Adipocyte (in vitro differentiated cells): Measurements from ENCODE around the gene C4BPB.
A peak's percentile ranks its signal among the peaks of the same experiment; 100 is the strongest.
"Not testable (repeated sequence)": the region's sequence is repeated elsewhere in the genome, so short reads cannot be mapped to it uniquely, and the experiment has no call there.

Experiments used
- DNase-seq: peaks from one replicate; pipeline ENCODE4 v3.0.0-alpha.2; 2015; ENCODE audit warnings: low read depth
- H3K27me3 ChIP-seq: replicated peaks from 2 replicates; pipeline ENCODE4 v1.7.0; 2013; ENCODE audit warnings: mild to moderate bottlenecking, low read length, moderate library complexity; ENCODE audit not compliant: control insufficient read depth, insufficient read depth
- H3K36me3 ChIP-seq: 2 replicates; pipeline ENCODE4 v1.7.0; 2013; ENCODE audit warnings: low read length, mild to moderate bottlenecking, moderate library complexity; ENCODE audit not compliant: control insufficient read depth, insufficient read depth, severe bottlenecking
- H3K4me1 ChIP-seq: 2 replicates; pipeline ENCODE4 v1.7.0; 2013; ENCODE audit warnings: mild to moderate bottlenecking, low read length, moderate library complexity; ENCODE audit not compliant: control insufficient read depth, insufficient read depth
- H3K4me3 ChIP-seq: 2 replicates; pipeline ENCODE4 v1.7.0; 2013; ENCODE audit warnings: mild to moderate bottlenecking, low read length, moderate library complexity
- H3K9ac ChIP-seq: 2 replicates; pipeline ENCODE4 v1.7.0; 2013; ENCODE audit warnings: mild to moderate bottlenecking, low read length, moderate library complexity
- H3K9me3 ChIP-seq: 2 replicates; pipeline ENCODE4 v1.7.0; 2013; ENCODE audit warnings: mild to moderate bottlenecking, low read length, moderate library complexity; ENCODE audit not compliant: control insufficient read depth

C4BPB gene, protein sequence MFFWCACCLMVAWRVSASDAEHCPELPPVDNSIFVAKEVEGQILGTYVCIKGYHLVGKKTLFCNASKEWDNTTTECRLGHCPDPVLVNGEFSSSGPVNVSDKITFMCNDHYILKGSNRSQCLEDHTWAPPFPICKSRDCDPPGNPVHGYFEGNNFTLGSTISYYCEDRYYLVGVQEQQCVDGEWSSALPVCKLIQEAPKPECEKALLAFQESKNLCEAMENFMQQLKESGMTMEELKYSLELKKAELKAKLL

DNA sequence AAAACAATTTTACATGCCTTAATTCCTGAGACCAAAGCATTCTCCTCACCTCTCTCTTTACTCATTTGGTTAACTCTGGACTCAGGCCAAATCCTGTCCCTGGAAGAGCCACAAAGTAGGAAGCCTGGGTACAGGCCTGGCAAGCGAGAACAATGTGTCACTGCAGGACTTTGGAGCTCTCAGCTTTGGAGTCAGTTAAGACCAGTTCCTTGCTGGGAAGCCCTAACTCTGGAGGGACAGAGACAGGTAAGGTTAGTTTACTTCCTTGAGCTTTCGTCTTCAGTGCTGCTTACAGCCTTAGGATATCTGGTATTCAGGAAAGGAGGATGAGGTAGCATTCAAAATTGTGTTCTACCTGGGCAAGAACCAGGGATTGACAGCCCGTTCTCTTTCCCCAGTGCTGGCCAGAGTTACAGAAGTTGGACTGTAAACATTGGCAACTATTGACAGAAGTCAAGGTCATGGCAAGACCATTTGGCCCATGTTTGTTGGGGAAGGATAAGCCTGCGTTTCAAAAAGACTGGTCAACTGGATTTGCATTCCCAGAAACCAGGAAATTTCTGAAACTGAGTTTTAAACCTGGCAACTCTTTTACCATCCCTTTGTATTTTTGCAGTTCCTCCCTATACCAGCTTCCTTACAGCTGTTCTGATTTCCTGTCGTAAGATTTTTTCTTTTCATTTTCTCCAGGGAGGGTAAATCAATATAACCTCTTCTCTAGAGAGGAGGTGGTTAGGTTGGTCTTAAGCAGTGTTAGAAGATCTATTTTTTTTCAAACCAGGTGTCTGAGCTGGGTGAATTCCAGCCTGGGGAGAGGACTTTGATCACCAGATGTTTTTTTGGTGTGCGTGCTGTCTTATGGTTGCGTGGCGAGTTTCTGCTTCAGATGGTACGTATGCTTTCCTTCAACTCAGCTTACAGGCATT lies at the start of gene C4BPB:
Gene C4BPB, plus strand, starts transcription at position 160 of the 926 bp plus-strand sequence. Its CDS starts 672 bp downstream, at position 832.
- Histone ChIP-seq H3K4me3 (no peak within 1 kb of the TSS), H3K9me3 (no peaks in the 10 kb centered on the region), H3K9ac (no peak within 1 kb of the TSS), H3K36me3 (no peaks in the 10 kb centered on the region), H3K4me1 (no peaks in the 10 kb centered on the region), H3K27me3 (no peaks in the 10 kb centered on the region)
- DNase-seq = no peak

DNA sequence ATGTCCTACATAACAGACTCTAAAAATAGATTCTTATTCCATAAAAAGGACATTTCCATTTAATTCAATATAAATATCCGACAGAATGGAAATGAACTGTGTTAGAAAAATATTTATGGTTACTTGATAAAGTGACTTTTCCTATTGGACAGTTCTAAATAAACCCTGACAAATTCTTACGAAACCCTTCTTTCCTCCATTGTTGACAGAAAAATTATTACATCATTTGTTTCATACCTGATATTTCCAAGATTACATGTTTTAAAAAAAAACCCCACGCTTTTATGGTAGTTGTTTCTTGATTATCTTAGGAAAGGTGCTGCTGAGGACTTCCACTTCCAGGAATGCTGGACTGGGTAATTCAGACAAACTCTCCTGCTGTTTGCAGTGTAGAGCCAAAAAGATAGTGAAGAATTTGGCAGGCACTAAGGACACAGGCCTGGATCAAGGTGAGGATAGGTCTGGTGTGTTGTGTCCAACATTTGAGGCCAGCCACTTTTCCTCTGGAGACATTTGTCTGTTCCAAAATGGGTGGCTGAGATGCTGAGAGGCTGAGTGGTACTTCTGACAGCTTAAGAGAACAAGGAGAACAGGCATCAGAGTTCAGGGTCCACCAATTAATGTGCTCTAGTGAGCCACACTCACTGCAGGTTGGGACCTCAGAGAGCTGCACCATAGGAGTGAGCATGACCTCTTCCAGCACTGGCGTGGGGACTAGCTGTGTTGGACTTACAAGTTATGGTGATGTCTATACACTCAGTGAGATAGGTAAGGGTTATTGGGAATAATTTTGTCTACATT lies 49.1 kb upstream of the C4BPB start:
- no peaks in the 10 kb centered on the region for H3K36me3 ChIP-seq
- peaks cover 11% of the 10 kb centered on the region for H3K4me1 ChIP-seq
- no peak overlapping the region for H3K9ac ChIP-seq
- no peak for DNase-seq
- no peaks in the 10 kb centered on the region for H3K9me3 ChIP-seq
- H3K4me3 ChIP-seq = no peak overlapping the region
- no peaks in the 10 kb centered on the region for H3K27me3 ChIP-seq

DNA sequence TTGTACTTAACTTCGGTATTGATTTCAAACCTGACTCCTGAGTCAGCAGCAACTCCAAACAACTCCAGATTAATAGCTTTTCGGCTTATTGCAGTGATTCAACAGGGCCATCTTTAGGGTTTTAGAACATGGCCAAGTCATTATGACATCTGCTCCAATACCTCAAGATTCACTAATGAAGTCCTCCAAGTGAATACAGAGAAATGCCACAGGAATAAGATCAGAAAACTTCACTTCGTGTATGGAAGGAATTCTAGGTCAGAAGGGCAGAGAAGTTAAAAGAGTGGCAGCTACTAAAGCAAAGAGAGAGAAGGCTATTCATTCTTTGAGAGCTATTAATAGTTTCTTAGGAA lies 48.5 kb upstream of the C4BPB start:
- H3K36me3 ChIP-seq = no peaks in the 10 kb centered on the region
- H3K4me1 ChIP-seq = peaks cover 13% of the 10 kb centered on the region
- H3K27me3 ChIP-seq = no peaks in the 10 kb centered on the region
- DNase-seq = peak; percentile 52
- H3K9ac ChIP-seq = no peak overlapping the region
- no peaks in the 10 kb centered on the region for H3K9me3 ChIP-seq
- H3K4me3 ChIP-seq = no peak overlapping the region

DNA sequence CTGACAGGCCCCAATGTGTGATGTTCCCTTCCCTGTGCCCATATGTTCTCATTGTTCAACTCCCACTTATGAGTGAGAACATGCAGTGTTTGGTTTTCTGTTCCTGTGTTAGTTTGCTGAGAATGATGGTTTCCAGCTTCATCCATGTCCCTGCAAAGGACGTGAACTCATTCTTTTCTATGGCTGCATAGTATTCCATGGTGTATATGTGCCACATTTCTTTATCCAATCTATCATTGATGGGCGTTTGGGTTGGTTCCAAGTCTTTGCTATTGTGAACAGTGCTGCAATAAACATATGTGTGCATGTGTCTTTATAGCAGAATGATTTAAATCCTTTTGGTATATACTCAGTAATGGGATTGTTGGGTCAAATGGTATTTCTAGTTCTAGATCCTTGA lies 47.3 kb upstream of the C4BPB start:
- H3K9ac ChIP-seq, DNase-seq, H3K36me3 ChIP-seq, H3K4me3 ChIP-seq, H3K9me3 ChIP-seq, H3K27me3 ChIP-seq: not testable (repeated sequence)
- H3K4me1 ChIP-seq = peaks cover 26% of the 10 kb centered on the region

- DNase-seq = peak; percentile 68
- no peaks in the 10 kb centered on the region for H3K9me3 ChIP-seq
- peaks cover 34% of the 10 kb centered on the region for H3K4me1 ChIP-seq
- H3K4me3 ChIP-seq = no peak overlapping the region
- no peaks in the 10 kb centered on the region for H3K27me3 ChIP-seq
- peaks cover 15% of the 10 kb centered on the region for H3K36me3 ChIP-seq
- H3K9ac ChIP-seq = no peak overlapping the region
These were observed 43.2 kb upstream of the C4BPB start for GRCh38 chr1:207045453-207045852.

- peak overlapping the region; percentile 40 for H3K9ac ChIP-seq
- peaks cover 48% of the 10 kb centered on the region for H3K4me1 ChIP-seq
- H3K27me3 ChIP-seq = no peaks in the 10 kb centered on the region
- H3K9me3 ChIP-seq = no peaks in the 10 kb centered on the region
- H3K4me3 ChIP-seq = no peak overlapping the region
- no peak for DNase-seq
- peaks cover 15% of the 10 kb centered on the region for H3K36me3 ChIP-seq
These were observed 41.2 kb upstream of the C4BPB start for GRCh38 chr1:207047505-207047904.

DNA sequence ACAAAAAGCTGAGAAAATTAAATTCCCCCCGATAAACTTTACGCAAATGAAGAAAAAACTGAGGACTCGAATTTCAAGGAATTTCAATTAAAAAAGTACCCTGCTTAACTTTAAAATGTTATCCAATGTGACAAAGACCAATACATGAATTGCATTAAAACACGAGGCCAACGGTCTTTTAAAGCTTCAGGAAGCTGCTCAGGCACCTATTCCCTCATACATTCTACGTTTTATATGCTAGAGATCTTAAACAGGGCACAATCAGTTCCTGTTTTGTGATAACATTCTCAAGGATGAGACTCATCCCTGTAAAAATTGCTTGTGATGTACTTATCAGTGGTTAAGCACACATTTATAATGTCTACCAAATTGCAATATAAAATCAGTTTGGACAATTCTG lies 40.6 kb upstream of the C4BPB start:
- no peak for DNase-seq
- peaks cover 15% of the 10 kb centered on the region for H3K36me3 ChIP-seq
- H3K27me3 ChIP-seq = no peaks in the 10 kb centered on the region
- H3K4me1 ChIP-seq = peaks cover 49% of the 10 kb centered on the region
- no peaks in the 10 kb centered on the region for H3K9me3 ChIP-seq
- no peak overlapping the region for H3K4me3 ChIP-seq
- no peak overlapping the region for H3K9ac ChIP-seq

DNA sequence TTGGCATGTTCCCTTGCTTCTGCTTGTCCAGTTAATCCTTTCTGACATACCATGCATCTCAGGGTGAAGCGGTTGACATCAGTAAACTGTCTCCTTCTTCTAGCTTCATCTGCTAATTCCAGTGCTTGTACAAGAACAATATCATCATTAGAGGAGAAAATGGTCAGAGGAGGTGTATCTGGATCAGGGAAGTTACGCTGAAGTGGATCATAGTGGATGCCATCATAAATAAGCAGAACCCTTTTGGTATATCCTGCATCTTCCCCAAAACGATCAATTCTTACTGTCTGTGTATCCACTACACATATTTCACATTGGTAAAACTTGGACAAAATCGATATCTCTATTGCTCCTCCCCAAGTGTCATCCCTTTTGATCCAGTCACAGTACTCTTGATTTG lies 39.6 kb upstream of the C4BPB start:
- peak overlapping the region; percentile 99 for H3K4me3 ChIP-seq
- no peaks in the 10 kb centered on the region for H3K27me3 ChIP-seq
- H3K4me1 ChIP-seq = peaks cover 49% of the 10 kb centered on the region
- no peak overlapping the region for H3K9ac ChIP-seq
- H3K9me3 ChIP-seq = no peaks in the 10 kb centered on the region
- peaks cover 15% of the 10 kb centered on the region for H3K36me3 ChIP-seq
- no peak for DNase-seq

DNA sequence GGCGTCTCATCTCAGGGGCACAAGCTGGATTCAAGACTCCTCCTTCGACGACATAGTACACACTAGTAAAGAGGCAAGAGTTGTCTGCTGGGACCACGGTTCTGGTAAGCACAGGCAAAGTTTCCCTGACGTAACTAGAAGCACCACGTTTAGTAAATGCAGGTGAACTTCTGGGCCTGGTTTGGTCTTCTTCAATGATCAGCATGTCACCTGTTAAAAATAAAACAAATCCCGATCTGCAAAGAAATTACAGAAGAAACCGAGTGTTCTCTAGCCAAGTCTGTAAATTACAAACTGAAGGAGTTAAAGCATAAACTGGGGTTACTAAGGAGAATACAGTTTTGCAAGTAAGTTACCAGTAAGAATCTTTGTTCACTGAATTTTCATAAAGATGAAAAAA lies 39.1 kb upstream of the C4BPB start:
- peak overlapping the region; percentile 98 for H3K9ac ChIP-seq
- H3K36me3 ChIP-seq = peaks cover 15% of the 10 kb centered on the region
- peaks cover 49% of the 10 kb centered on the region for H3K4me1 ChIP-seq
- H3K27me3 ChIP-seq = no peaks in the 10 kb centered on the region
- H3K9me3 ChIP-seq = no peaks in the 10 kb centered on the region
- H3K4me3 ChIP-seq = peak overlapping the region; percentile 99
- DNase-seq = no peak

- peak; percentile 88 for DNase-seq
- no peaks in the 10 kb centered on the region for H3K27me3 ChIP-seq
- H3K36me3 ChIP-seq = peaks cover 15% of the 10 kb centered on the region
These were observed 38.7 kb upstream of the C4BPB start for GRCh38 chr1:207049974-207050391.

More at GRCh38 chr1:207049974-207050391, 38.7 kb upstream of the C4BPB start:
- Histone ChIP-seq H3K4me3 (peak overlapping the region; percentile 99), H3K9me3 (no peaks in the 10 kb centered on the region), H3K9ac (peak overlapping the region; percentile 98), H3K4me1 (peaks cover 49% of the 10 kb centered on the region)
